SK-N-SH (cell line): ENCODE data around the gene CEP131.

ENCODE experiments used
- CTCF ChIP-seq: fragments of 200-600 bp; sonication (generic); IDR thresholded peaks from 2 replicates; pipeline ENCODE4 v1.6.1; 2017; ENCODE audit warnings: antibody characterized with exemption, mild to moderate bottlenecking, moderate library complexity
- EP300 ChIP-seq, 2 experiments: IDR thresholded peaks; 2 replicates each; pipeline versions ENCODE4 v1.4.0 to v1.6.1; 2012; ENCODE audit warnings: borderline replicate concordance in 1 of 2, low read depth in 1 of 2, low read length in 1 of 2
- IRF3 ChIP-seq: fragments of 150-350 bp; IDR thresholded peaks from 2 replicates; pipeline ENCODE4 v1.6.1; 2016; ENCODE audit warnings: mild to moderate bottlenecking, low read depth, low read length
- MAX ChIP-seq: IDR thresholded peaks from 2 replicates; pipeline ENCODE4 v1.4.0; 2012; ENCODE audit warnings: low read depth
- NRF1 ChIP-seq: IDR thresholded peaks from 2 replicates; pipeline ENCODE4 v1.6.1; 2012; ENCODE audit warnings: low read depth, mild to moderate bottlenecking, low read length
- PBX3 ChIP-seq: IDR thresholded peaks from 2 replicates; pipeline ENCODE4; 2012
- POLR2AphosphoS5 ChIP-seq: IDR thresholded peaks from 2 replicates; pipeline ENCODE4 v1.6.1; 2012; ENCODE audit warnings: low read depth, low read length
- RAD21 ChIP-seq: IDR thresholded peaks from 2 replicates; pipeline ENCODE4 v1.6.1; 2012; ENCODE audit warnings: mild to moderate bottlenecking, low read length
- SMC3 ChIP-seq: IDR thresholded peaks from 2 replicates; pipeline ENCODE4 v1.6.1; 2012; ENCODE audit warnings: low read depth, low read length, improper control_type of control experiment
- TF ChIP-seq, protein P1 (sequence below): IDR thresholded peaks from 2 replicates; pipeline ENCODE4 v1.6.1; 2012; ENCODE audit warnings: mild to moderate bottlenecking, low read depth, low read length, moderate library complexity

DNA sequence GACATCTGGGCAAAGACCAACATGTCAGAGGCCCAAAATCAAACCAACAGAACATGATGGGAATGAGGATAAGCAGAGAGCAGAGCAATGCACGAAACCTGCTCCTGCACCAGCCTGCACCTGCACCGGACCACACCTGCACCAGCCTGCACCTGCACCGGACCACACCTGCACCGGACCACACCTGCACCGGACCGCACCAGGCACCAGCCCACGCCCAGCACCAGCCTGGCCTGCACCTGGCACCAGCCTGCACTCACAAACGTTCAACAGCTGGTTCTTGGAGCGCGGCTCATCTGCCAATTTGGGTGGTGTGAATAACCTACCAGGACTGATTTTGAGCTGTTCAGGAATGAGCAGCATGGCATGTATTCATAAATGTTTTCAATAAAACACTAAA, 18.2 kb downstream of the CEP131 start:
- TF ChIP-seq EP300 (IDR thresholded peaks at IDR 0.05; ENCODE audit: borderline replicate concordance in 1 of 2, low read depth in 1 of 2, low read length in 1 of 2) (no peak), CTCF (no peak), MAX (no peak), NRF1 (no peak), SMC3 (no peak), RAD21 (no peak), PBX3 (no peak), IRF3 (no peak), POLR2AphosphoS5 (no peak)
- TF ChIP-seq, protein P1, sequence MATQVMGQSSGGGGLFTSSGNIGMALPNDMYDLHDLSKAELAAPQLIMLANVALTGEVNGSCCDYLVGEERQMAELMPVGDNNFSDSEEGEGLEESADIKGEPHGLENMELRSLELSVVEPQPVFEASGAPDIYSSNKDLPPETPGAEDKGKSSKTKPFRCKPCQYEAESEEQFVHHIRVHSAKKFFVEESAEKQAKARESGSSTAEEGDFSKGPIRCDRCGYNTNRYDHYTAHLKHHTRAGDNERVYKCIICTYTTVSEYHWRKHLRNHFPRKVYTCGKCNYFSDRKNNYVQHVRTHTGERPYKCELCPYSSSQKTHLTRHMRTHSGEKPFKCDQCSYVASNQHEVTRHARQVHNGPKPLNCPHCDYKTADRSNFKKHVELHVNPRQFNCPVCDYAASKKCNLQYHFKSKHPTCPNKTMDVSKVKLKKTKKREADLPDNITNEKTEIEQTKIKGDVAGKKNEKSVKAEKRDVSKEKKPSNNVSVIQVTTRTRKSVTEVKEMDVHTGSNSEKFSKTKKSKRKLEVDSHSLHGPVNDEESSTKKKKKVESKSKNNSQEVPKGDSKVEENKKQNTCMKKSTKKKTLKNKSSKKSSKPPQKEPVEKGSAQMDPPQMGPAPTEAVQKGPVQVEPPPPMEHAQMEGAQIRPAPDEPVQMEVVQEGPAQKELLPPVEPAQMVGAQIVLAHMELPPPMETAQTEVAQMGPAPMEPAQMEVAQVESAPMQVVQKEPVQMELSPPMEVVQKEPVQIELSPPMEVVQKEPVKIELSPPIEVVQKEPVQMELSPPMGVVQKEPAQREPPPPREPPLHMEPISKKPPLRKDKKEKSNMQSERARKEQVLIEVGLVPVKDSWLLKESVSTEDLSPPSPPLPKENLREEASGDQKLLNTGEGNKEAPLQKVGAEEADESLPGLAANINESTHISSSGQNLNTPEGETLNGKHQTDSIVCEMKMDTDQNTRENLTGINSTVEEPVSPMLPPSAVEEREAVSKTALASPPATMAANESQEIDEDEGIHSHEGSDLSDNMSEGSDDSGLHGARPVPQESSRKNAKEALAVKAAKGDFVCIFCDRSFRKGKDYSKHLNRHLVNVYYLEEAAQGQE = no peak
